Measurements from ENCODE around the gene KDM1A.

Gene KDM1A

DNA sequence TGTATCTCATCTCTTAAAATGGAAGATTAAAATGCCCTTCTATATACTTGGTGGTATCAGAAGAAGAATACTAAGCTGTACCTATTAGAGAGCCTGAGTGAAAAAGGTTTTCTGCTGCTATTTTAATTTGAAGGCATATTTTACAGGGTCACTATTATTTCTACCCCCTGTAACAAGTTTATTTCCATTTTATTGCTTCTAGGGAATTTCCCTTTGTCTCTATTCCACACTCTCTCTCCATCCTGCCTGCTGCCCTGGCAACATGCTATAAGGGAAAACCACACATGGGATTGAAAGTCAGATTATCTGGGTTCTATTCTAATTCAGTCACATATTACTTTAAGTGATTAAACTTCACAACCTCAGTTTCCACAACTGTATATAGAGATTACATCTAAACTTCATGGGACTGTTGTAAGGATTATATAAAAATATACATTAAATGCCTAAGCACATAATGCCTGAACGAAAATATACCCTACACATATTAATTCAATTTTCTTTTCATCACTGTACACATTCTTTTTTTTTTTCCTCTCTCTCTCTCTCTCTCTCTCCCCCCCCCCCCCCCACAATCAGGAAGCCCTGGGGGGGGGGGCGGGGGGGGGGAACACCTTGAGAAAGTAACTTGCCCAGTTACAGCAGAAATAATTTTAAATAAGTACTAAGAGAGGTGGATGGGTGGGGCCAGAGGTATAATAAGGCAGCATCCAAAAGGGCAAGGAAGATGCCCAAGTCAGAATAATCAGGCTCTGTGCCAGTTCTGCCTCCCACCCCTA is 97.8 kb downstream of the KDM1A start:
- TF ChIP-seq CTCF (IDR thresholded peaks at IDR 0.05; ENCODE audit: insufficient read depth, low read length, poor library complexity, severe bottlenecking): no peak
- Histone ChIP-seq H3K36me3 (ENCODE audit: control insufficient read depth, insufficient read depth, low read length) (no peaks in the 10 kb centered on the region), H3K4me3 (replicated peaks; ENCODE audit: low read depth, low read length) (no peak overlapping the region), H3K27me3 (replicated peaks; ENCODE audit: control insufficient read depth, insufficient read depth, low read length) (no peaks in the 10 kb centered on the region)
- no peak for DNase-seq (ENCODE audit: extremely low read depth, insufficient read length)

DNA sequence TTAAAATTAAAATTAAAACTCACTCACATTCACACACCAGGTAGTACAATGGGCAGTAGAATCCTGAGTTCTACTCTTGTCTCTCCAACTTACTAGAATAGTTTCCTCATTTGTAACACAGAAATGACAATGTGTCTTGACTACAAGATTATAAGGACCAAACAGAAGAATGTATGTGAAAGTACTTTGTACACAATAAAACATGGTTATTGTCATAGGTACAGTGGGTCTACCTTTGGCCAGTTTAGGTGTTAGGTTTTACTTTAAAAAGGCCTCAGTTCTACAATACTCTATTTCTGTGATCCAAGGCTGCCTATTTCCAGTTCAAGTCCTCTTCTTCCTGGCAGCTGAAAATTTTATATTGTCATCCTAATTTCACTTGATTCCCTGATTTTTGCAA is 99.1 kb downstream of the KDM1A start:
- DNase-seq (ENCODE audit: extremely low read depth, insufficient read length): no peak
- H3K4me3 ChIP-seq (replicated peaks; ENCODE audit: low read depth, low read length): no peak overlapping the region
- TF ChIP-seq CTCF (IDR thresholded peaks at IDR 0.05; ENCODE audit: insufficient read depth, low read length, poor library complexity, severe bottlenecking): no peak

DNA sequence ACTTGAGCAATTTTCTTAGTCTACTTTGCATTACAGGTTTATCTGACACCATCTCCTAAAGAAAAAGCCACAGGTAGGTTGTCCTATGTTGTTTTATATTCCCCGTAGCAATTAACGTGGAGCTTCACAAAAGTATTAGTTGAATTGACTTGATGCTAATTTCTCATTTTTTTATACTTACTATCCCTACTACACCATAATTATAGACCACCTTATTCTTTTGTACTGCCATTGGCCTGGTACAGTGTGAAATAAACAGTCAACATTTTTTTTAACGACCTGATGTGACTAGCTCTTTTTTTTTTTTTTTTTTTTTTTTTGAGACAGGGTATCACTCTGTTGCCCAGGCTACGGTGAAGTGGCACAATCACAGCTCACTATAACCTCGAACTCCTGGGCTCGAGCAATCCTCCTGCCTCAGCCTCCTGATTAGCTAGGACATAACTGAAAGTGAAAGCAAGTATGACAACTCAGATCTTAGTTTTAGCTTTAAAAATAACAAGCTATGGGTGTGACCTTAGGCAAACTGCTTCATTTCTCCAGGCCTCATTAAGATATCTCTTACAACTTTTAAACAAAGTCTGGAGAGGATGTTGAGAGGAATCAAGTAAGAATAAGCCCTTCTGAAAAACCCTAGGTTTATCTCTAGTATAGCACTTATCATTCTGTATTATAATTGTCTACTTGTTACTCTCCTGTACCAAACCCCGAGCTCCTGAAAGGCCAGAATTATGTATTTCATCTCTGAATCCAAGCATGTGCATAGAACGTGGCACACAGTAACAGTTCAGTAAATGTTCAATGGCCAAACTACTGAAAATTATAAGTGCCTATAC is 99.9 kb downstream of the KDM1A start:
- DNase-seq (ENCODE audit: extremely low read depth, insufficient read length): no peak
- no peak overlapping the region for H3K4me3 ChIP-seq (replicated peaks; ENCODE audit: low read depth, low read length)
- no peak for TF ChIP-seq CTCF (IDR thresholded peaks at IDR 0.05; ENCODE audit: insufficient read depth, low read length, poor library complexity, severe bottlenecking)
- no peaks in the 10 kb centered on the region for H3K27me3 ChIP-seq (replicated peaks; ENCODE audit: control insufficient read depth, insufficient read depth, low read length)
- H3K36me3 ChIP-seq (ENCODE audit: control insufficient read depth, insufficient read depth, low read length): no peaks in the 10 kb centered on the region

More for the DNA sequence above, 99.1 kb downstream of the KDM1A start:
- H3K36me3 ChIP-seq (ENCODE audit: control insufficient read depth, insufficient read depth, low read length): no peaks in the 10 kb centered on the region
- no peaks in the 10 kb centered on the region for H3K27me3 ChIP-seq (replicated peaks; ENCODE audit: control insufficient read depth, insufficient read depth, low read length)

DNA sequence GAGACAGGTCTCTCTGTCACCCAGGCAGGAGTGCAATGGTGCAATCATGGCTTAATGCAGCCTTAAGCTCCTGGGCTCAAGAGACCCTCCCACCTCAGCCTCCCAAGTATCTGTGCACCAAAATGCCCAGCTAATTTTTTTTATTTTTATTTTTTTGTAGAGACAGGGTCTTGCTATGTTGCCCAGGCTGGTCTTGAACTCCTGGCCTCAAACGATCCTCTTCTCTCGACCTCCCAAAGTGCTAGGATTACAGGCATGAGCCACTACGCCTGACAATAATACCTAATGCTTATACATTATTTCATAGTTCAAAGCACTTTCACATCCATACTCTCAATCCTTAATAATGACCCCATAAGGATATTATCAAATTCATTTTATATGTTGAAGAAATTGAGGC is 101.1 kb downstream of the KDM1A start:
- no peak for TF ChIP-seq CTCF (IDR thresholded peaks at IDR 0.05; ENCODE audit: insufficient read depth, low read length, poor library complexity, severe bottlenecking)
- Histone ChIP-seq H3K4me3 (replicated peaks; ENCODE audit: low read depth, low read length) (no peak overlapping the region), H3K27me3 (replicated peaks; ENCODE audit: control insufficient read depth, insufficient read depth, low read length) (no peaks in the 10 kb centered on the region), H3K36me3 (ENCODE audit: control insufficient read depth, insufficient read depth, low read length) (no peaks in the 10 kb centered on the region)
- no peak for DNase-seq (ENCODE audit: extremely low read depth, insufficient read length)

- Histone ChIP-seq H3K27me3 (replicated peaks; ENCODE audit: control insufficient read depth, insufficient read depth, low read length) (no peaks in the 10 kb centered on the region), H3K36me3 (ENCODE audit: control insufficient read depth, insufficient read depth, low read length) (no peaks in the 10 kb centered on the region), H3K4me3 (replicated peaks; ENCODE audit: low read depth, low read length) (no peak overlapping the region)
- DNase-seq (ENCODE audit: extremely low read depth, insufficient read length): no peak
- no peak for TF ChIP-seq CTCF (IDR thresholded peaks at IDR 0.05; ENCODE audit: insufficient read depth, low read length, poor library complexity, severe bottlenecking)
Observed at GRCh38 chr1:23122023-23122748, 102.9 kb downstream of the KDM1A start.

Data from GM06990 (cell line).